Measurements from ENCODE around the gene PHLDA1. TPM values are rescaled to one million over a fixed set of nuclear protein-coding genes. Genes with fewer than 3 reads are reported as not detected.
A peak's percentile ranks its signal among the peaks of the same experiment; 100 is the strongest.

PHLDA1 gene
- total and polyA plus RNA-seq, 8 donors: 2.9 to 16.1 (median 5.0) TPM

GRCh38 chr12:76041406-76041805 lies 9.8 kb upstream of the PHLDA1 start:
- Histone ChIP-seq H3K27me3 (no peaks in the 10 kb centered on the region), H3K36me3 (no peaks in the 10 kb centered on the region), H3K27ac (no peak overlapping the region), H3K4me1 (no peaks in the 10 kb centered on the region), H3K9me3 (no peaks in the 10 kb centered on the region), H3K4me3 (no peak overlapping the region)
- FAIRE-seq (no peak), ATAC-seq (no peak), DNase-seq (no peak)
- intact Hi-C loops (cut with DNase I): loop anchor here in 1 of 3 donors (5.0 kb wide), 1 partner anchor 519 kb away; no protein-coding TSS in a partner anchor
- WGBS, 2 donors: 95 to 97% methylated on average over 2 of the region's 2 CpGs
- TF ChIP-seq CTCF (IDR thresholded peaks at IDR 0.05): no peak

- no peaks in the 10 kb centered on the region for H3K9me3 ChIP-seq
- WGBS, 2 donors: 90 to 92% methylated on average over 4 of the region's 4 CpGs
- no peak for FAIRE-seq
- TF ChIP-seq CTCF (IDR thresholded peaks at IDR 0.05): no peak
- no peaks in the 10 kb centered on the region for H3K27me3 ChIP-seq
- intact Hi-C loops (cut with DNase I): loop anchor here in 1 of 3 donors (5.0 kb wide), 1 partner anchor 518 kb away; no protein-coding TSS in a partner anchor
- no peak for ATAC-seq
- no peak overlapping the region for H3K27ac ChIP-seq
- no peaks in the 10 kb centered on the region for H3K4me1 ChIP-seq
- no peak for DNase-seq
- no peak overlapping the region for H3K4me3 ChIP-seq
- no peaks in the 10 kb centered on the region for H3K36me3 ChIP-seq
These were observed 8.9 kb upstream of the PHLDA1 start for GRCh38 chr12:76040461-76040860.

- no peaks in the 10 kb centered on the region for H3K27me3 ChIP-seq
- DNase-seq (no peak), FAIRE-seq (no peak), ATAC-seq (no peak)
- no peaks in the 10 kb centered on the region for H3K9me3 ChIP-seq
- WGBS, 2 donors: 25 to 29% methylated on average over 2 of the region's 2 CpGs
- TF ChIP-seq CTCF (IDR thresholded peaks at IDR 0.05): no peak
- no peak overlapping the region for H3K4me3 ChIP-seq
- H3K36me3 ChIP-seq: no peaks in the 10 kb centered on the region
- intact Hi-C loops (cut with DNase I): loop anchor here in 2 of 3 donors (10.0 kb wide), 2 partner anchors 503 to 513 kb away; no protein-coding TSS in a partner anchor
- H3K4me1 ChIP-seq: peaks cover 0 to 9% (median 0%) of the 10 kb centered on the region in 3 donors
- H3K27ac ChIP-seq: no peak overlapping the region
These were observed 6.6 kb upstream of the PHLDA1 start for GRCh38 chr12:76038176-76038575.

DNA sequence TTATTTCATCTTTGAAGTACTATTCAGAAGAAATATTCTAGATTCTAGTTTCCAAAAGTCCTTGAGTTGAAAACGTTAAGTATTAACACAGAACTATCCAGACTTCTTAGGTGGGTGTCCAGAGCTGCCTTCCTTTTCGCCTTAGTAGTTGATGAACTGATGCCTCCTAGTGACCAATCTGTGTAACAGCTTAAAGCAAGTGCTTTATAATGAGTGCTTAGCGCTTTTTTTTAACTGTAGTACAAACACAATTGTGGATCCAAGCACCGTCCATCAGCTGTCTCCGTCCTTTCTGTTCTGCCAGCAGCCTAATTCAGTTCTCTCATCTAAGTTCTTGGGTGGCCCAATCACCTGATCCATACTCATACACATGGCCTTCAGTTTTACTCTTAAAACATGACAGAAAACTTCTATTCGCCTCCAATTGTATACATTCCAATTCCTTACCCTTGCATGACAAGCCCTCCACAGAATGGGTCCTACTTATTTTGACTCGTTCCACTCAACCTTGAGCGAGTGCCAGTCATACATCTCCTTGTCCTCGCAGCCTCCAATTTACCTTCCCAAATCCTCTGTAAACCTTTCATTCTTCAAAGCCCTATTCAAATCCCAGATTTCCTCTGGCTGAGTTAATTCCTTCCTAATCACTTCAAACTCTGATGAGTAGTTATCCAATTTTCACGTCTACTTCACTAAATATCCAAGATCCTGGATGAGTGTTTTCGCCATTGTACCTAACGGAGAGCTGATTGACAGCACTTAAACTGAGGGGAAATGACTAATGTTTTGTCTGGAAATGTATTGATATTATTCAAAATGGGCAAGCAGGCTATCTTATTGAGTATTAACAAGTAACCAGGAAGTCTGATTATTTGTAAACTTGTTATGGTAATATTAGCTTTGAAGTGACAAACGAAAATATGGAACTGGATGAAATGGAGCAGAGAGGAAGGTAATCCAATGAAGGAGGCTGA lies 5.8 kb upstream of the PHLDA1 start:
- peak; percentile 53 to 71 (median 67) for TF ChIP-seq CTCF (IDR thresholded peaks at IDR 0.05)
- Histone ChIP-seq H3K36me3 (no peaks in the 10 kb centered on the region), H3K9me3 (no peaks in the 10 kb centered on the region), H3K27me3 (no peaks in the 10 kb centered on the region), H3K27ac (no peak overlapping the region), H3K4me3 (no peak overlapping the region), H3K4me1 (peaks cover 0 to 9% (median 0%) of the 10 kb centered on the region in 3 donors)
- DNase-seq: peak in 1 of 6 donors; percentile 36
- FAIRE-seq: peak; percentile 81
- 30 to 34% methylated on average over 13 of the region's 13 CpGs for WGBS, 2 donors
- peak; percentile 71 to 83 (median 80) for ATAC-seq
- intact Hi-C loops (cut with DNase I): loop anchor here in 2 of 3 donors (10.0 kb wide), 2 partner anchors 503 to 513 kb away; no protein-coding TSS in a partner anchor

All from pancreas (tissue), 10 donors.